ENCODE results near the gene TBX3. TPM values are rescaled to one million over a fixed set of nuclear protein-coding genes. Genes with fewer than 3 reads are reported as not detected.

TBX3 gene
- total and polyA plus RNA-seq, 4 donors = 5.8 to 26.8 (median 17.6) TPM

DNA sequence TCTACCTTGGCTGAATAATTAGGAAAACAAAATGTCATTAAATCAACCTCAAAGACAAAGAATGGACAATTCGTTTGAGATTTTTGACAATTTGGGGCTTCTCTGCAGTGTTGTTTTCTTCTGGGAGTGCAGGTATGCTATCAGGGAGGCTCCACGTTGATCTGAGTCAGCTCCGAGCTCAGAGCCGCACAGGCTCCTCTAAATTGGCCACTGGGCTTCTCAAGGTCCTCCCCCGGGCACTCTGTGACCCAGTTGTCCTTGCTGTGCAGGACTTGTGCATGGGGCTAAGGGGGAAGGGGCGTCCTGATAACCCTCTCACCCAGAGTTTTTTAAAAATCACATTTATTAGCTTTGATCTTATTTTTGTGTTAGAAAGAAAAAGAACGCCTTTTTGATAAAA, 52.7 kb downstream of the TBX3 start (continued):
- no peak for TF ChIP-seq EGR1 (IDR thresholded peaks at IDR 0.05; ENCODE audit: low read depth in 2 of 2)
- no peak for TF ChIP-seq FOXA1 (IDR thresholded peaks at IDR 0.05)
- no peak for TF ChIP-seq YY1 (IDR thresholded peaks at IDR 0.05)

DNA sequence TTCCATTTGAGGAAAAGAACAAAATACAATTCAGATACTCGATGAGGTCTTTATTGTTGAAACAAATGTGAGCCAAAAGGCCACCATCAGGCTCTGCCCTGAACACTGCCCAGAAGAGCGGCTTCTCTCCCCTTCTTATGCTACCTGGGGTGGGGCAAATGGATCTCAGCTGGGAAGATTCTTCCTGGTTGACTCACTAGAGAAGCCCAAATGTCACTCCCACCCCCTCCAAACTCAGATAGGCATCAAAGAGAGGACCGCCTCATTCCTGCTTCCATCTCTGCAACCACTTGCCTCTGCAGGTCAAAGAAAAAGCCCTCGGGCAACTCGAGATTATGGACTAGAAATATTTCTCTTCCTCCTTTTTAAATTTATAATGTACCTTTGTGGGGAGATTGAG, 55.8 kb downstream of the TBX3 start:
- Histone ChIP-seq H3K36me3 (ENCODE audit: control insufficient read depth in 4 of 4, insufficient read depth in 3 of 4, low read depth in 1 of 4, low read length in 3 of 4) (no peaks in the 10 kb centered on the region), H3K4me3 (ENCODE audit: low read depth in 1 of 3, low read length in 3 of 3) (no peak overlapping the region), H3K27me3 (ENCODE audit: control insufficient read depth in 4 of 4, insufficient read depth in 4 of 4, low read length in 3 of 4) (no peaks in the 10 kb centered on the region), H3K9me3 (ENCODE audit: control insufficient read depth in 4 of 4, low read length in 3 of 4) (no peaks in the 10 kb centered on the region), H3K27ac (ENCODE audit: low read depth in 1 of 2, low read length in 2 of 2) (no peak overlapping the region), H3K9ac (ENCODE audit: low read depth in 1 of 2, low read length in 2 of 2) (no peak overlapping the region), H3K4me1 (ENCODE audit: control insufficient read depth in 4 of 4, insufficient read depth in 4 of 4, low read length in 3 of 4) (no peaks in the 10 kb centered on the region)
- WGBS = 66% methylated on average over 5 of the region's 5 CpGs
- no peak for DNase-seq (ENCODE audit: low spot score)
- TF ChIP-seq SP1 (IDR thresholded peaks at IDR 0.05) = no peak
- no peak for TF ChIP-seq EGR1 (IDR thresholded peaks at IDR 0.05; ENCODE audit: low read depth in 2 of 2)
- TF ChIP-seq YY1 (IDR thresholded peaks at IDR 0.05) = no peak
- TF ChIP-seq FOXA2 (IDR thresholded peaks at IDR 0.05) = no peak
- no peak for TF ChIP-seq NR2F2 (IDR thresholded peaks at IDR 0.05)
- TF ChIP-seq FOXA1 (IDR thresholded peaks at IDR 0.05) = no peak
- TF ChIP-seq, protein P1, sequence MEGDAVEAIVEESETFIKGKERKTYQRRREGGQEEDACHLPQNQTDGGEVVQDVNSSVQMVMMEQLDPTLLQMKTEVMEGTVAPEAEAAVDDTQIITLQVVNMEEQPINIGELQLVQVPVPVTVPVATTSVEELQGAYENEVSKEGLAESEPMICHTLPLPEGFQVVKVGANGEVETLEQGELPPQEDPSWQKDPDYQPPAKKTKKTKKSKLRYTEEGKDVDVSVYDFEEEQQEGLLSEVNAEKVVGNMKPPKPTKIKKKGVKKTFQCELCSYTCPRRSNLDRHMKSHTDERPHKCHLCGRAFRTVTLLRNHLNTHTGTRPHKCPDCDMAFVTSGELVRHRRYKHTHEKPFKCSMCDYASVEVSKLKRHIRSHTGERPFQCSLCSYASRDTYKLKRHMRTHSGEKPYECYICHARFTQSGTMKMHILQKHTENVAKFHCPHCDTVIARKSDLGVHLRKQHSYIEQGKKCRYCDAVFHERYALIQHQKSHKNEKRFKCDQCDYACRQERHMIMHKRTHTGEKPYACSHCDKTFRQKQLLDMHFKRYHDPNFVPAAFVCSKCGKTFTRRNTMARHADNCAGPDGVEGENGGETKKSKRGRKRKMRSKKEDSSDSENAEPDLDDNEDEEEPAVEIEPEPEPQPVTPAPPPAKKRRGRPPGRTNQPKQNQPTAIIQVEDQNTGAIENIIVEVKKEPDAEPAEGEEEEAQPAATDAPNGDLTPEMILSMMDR (IDR thresholded peaks at IDR 0.05; ENCODE audit: low read depth, low read length, missing input control) = no peak
- no peak for TF ChIP-seq TAF1 (conservative IDR thresholded peaks at IDR 0.05)
- TF ChIP-seq, protein P2, sequence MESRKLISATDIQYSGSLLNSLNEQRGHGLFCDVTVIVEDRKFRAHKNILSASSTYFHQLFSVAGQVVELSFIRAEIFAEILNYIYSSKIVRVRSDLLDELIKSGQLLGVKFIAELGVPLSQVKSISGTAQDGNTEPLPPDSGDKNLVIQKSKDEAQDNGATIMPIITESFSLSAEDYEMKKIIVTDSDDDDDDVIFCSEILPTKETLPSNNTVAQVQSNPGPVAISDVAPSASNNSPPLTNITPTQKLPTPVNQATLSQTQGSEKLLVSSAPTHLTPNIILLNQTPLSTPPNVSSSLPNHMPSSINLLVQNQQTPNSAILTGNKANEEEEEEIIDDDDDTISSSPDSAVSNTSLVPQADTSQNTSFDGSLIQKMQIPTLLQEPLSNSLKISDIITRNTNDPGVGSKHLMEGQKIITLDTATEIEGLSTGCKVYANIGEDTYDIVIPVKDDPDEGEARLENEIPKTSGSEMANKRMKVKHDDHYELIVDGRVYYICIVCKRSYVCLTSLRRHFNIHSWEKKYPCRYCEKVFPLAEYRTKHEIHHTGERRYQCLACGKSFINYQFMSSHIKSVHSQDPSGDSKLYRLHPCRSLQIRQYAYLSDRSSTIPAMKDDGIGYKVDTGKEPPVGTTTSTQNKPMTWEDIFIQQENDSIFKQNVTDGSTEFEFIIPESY (IDR thresholded peaks at IDR 0.05) = no peak
- no peak for TF ChIP-seq RAD21 (IDR thresholded peaks at IDR 0.05)
- TF ChIP-seq, protein P3, sequence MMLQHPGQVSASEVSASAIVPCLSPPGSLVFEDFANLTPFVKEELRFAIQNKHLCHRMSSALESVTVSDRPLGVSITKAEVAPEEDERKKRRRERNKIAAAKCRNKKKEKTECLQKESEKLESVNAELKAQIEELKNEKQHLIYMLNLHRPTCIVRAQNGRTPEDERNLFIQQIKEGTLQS (IDR thresholded peaks at IDR 0.05) = no peak
- TF ChIP-seq, protein P4, sequence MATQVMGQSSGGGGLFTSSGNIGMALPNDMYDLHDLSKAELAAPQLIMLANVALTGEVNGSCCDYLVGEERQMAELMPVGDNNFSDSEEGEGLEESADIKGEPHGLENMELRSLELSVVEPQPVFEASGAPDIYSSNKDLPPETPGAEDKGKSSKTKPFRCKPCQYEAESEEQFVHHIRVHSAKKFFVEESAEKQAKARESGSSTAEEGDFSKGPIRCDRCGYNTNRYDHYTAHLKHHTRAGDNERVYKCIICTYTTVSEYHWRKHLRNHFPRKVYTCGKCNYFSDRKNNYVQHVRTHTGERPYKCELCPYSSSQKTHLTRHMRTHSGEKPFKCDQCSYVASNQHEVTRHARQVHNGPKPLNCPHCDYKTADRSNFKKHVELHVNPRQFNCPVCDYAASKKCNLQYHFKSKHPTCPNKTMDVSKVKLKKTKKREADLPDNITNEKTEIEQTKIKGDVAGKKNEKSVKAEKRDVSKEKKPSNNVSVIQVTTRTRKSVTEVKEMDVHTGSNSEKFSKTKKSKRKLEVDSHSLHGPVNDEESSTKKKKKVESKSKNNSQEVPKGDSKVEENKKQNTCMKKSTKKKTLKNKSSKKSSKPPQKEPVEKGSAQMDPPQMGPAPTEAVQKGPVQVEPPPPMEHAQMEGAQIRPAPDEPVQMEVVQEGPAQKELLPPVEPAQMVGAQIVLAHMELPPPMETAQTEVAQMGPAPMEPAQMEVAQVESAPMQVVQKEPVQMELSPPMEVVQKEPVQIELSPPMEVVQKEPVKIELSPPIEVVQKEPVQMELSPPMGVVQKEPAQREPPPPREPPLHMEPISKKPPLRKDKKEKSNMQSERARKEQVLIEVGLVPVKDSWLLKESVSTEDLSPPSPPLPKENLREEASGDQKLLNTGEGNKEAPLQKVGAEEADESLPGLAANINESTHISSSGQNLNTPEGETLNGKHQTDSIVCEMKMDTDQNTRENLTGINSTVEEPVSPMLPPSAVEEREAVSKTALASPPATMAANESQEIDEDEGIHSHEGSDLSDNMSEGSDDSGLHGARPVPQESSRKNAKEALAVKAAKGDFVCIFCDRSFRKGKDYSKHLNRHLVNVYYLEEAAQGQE (IDR thresholded peaks at IDR 0.05) = no peak
- TF ChIP-seq GABPA (IDR thresholded peaks at IDR 0.05 in 1 of 2, conservative IDR thresholded peaks at IDR 0.05 in 1 of 2) = no peak
- no peak for TF ChIP-seq HNF4A (conservative IDR thresholded peaks at IDR 0.05)
- TF ChIP-seq, protein P5, sequence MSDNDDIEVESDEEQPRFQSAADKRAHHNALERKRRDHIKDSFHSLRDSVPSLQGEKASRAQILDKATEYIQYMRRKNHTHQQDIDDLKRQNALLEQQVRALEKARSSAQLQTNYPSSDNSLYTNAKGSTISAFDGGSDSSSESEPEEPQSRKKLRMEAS (IDR thresholded peaks at IDR 0.05) = no peak

Measured in liver (tissue), 9 donors.